Measurements from ENCODE around the gene DNER.

GRCh38 chr2:229463841-229464346 is 250.5 kb downstream of the DNER start:
- TF ChIP-seq CTCF (conservative IDR thresholded peaks at IDR 0.05; ENCODE audit: low read depth in 2 of 2), result no peak
- no peak for TF ChIP-seq JUNB (IDR thresholded peaks at IDR 0.05; ENCODE audit: unreplicated experiment)
- no peak for TF ChIP-seq REST (IDR thresholded peaks at IDR 0.05; ENCODE audit: unreplicated experiment)
- no peak for TF ChIP-seq POLR2AphosphoS5 (IDR thresholded peaks at IDR 0.05; ENCODE audit: low read depth)
- no peak for TF ChIP-seq EZH2 (IDR thresholded peaks at IDR 0.05; ENCODE audit: low read depth, unreplicated experiment)
- TF ChIP-seq CREB1 (CRISPR knock-in tag; IDR thresholded peaks at IDR 0.05; ENCODE audit: low read depth), result no peak
- TF ChIP-seq ZNF462 (CRISPR knock-in tag; IDR thresholded peaks at IDR 0.05), result no peak
- no peak for TF ChIP-seq NANOG (IDR thresholded peaks at IDR 0.05; ENCODE audit: borderline replicate concordance)
- TF ChIP-seq EZH2phosphoT487 (IDR thresholded peaks at IDR 0.05; ENCODE audit: unreplicated experiment), result no peak
- no peak for TF ChIP-seq STAT1 (IDR thresholded peaks at IDR 0.05; ENCODE audit: unreplicated experiment)
- no peak for TF ChIP-seq ZNF331 (CRISPR knock-in tag; IDR thresholded peaks at IDR 0.05; ENCODE audit: low read depth)
- no peak for TF ChIP-seq ETS1 (IDR thresholded peaks at IDR 0.05)

Data from GM23338 (cell line).